ENCODE measurements around the gene CIRBP. TPM values are rescaled to one million over a fixed set of nuclear protein-coding genes. Genes with fewer than 3 reads are reported as not detected.
"Not testable (repeated sequence)": the region's sequence is repeated elsewhere in the genome, so short reads cannot be mapped to it uniquely, and the experiment has no call there.

The CIRBP gene
- total RNA-seq, 1 donor from 2014 or later: 341 TPM

GRCh38 chr19:1317274-1318003, 48.3 kb downstream of the CIRBP start:
- H3K36me3 Mint-ChIP-seq (ENCODE audit: unreplicated experiment): no peaks in the 10 kb centered on the region
- no peak for DNase-seq
- TF ChIP-seq CTCF (IDR thresholded peaks at IDR 0.05; ENCODE audit: partially characterized antibody, unreplicated experiment): no peak
- peaks cover 4% of the 10 kb centered on the region for H3K9me3 Mint-ChIP-seq (ENCODE audit: unreplicated experiment)
- H3K27me3 Mint-ChIP-seq (ENCODE audit: unreplicated experiment): peaks cover 4% of the 10 kb centered on the region
- no peak overlapping the region for H3K4me3 Mint-ChIP-seq (ENCODE audit: unreplicated experiment)
- H3K27ac Mint-ChIP-seq (ENCODE audit: unreplicated experiment): peak overlapping the region; percentile 6
- peaks cover 6% of the 10 kb centered on the region for H3K4me1 Mint-ChIP-seq (ENCODE audit: low read depth, unreplicated experiment)

DNA sequence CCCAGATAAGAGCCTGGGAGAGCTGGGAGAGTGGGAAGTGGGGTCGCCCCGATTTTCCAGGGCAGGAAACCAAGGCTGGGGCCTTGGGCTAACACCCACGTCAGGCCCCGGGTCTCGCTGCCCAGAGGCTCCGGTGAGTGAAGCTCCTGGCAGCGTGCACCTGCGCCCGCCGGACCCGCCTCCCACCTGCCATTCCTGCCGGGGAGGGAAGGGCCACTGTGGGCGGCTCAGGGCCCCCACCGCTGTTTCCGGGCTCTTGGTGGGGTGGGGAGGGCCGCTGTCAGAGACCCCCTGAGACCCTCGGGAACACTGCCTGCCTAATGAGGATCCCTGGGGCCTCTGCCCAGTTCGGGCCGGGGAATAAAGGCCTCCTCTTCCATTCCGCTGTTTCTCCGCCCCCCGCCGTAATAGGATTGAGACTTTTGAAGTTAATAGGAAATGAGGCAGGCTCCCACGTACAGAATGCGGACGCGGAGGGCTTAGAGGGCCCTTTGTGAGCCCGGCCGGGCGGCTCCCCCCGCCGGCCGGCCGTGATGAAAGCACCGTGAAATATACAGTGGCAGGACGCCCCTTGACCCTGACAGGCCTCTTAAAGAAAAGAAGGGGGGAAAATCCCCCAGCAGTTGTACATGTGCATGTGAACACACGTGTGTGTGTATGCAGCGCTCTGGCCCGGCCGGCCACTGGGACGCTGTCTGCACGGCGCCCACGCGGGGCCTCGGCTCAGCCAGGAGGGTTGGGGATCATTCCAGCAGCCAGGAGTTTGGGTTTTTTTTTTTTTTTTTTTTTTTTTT, 49.7 kb downstream of the CIRBP start:
- peaks cover 8% of the 10 kb centered on the region for H3K4me1 Mint-ChIP-seq (ENCODE audit: low read depth, unreplicated experiment)
- DNase-seq: no peak
- TF ChIP-seq CTCF (IDR thresholded peaks at IDR 0.05; ENCODE audit: partially characterized antibody, unreplicated experiment): no peak
- no peak overlapping the region for H3K4me3 Mint-ChIP-seq (ENCODE audit: unreplicated experiment)
- no peak overlapping the region for H3K27ac Mint-ChIP-seq (ENCODE audit: unreplicated experiment)
- H3K9me3 Mint-ChIP-seq (ENCODE audit: unreplicated experiment): peaks cover 8% of the 10 kb centered on the region
- peaks cover 8% of the 10 kb centered on the region for H3K27me3 Mint-ChIP-seq (ENCODE audit: unreplicated experiment)
- H3K36me3 Mint-ChIP-seq (ENCODE audit: unreplicated experiment): no peaks in the 10 kb centered on the region

DNA sequence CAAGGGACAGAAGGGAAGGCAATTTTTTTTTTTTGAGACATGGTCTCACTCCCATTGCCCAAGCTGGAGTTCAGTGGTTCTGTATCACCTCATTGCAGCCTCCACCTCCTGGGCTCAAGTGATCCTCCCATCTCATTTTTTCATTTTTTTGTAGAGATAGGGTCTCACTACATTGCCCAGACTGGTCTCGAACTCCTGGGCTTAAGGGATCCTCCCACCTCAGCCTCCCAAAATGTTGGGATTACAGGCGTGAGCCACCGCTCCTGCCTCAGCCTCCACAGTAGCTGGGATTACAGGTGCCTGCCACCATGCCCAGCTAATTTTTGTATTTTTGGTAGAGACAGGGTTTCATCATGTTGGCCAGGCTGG, 51.1 kb downstream of the CIRBP start:
- Mint-ChIP-seq H3K4me1 (ENCODE audit: low read depth, unreplicated experiment) (peaks cover 13% of the 10 kb centered on the region), H3K27me3 (ENCODE audit: unreplicated experiment) (peaks cover 10% of the 10 kb centered on the region)
- DNase-seq; H3K36me3 Mint-ChIP-seq (ENCODE audit: unreplicated experiment); H3K9me3 Mint-ChIP-seq (ENCODE audit: unreplicated experiment); H3K4me3 Mint-ChIP-seq (ENCODE audit: unreplicated experiment); H3K27ac Mint-ChIP-seq (ENCODE audit: unreplicated experiment): not testable (repeated sequence)

DNA sequence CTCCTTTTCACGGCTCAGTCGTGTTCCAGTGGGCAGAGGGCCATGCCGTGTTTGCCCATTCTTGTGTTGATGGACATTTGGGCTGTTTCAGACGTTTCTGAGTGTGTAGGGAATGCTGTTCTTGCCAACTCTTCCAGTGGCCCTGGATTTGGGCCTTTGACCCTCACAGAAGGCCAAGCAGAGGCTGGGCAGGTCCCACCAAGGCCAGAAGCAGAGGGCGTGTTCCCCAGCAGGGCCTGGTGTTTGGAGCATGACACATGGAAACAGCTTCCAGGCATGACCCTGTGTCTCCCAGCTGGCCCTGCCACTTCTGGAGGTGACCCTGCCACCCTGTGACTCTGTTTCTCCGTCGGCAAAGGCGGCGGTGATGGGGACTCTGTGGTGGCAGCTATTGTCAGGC, 52.4 kb downstream of the CIRBP start:
- Mint-ChIP-seq H3K4me1 (ENCODE audit: low read depth, unreplicated experiment) (peaks cover 14% of the 10 kb centered on the region), H3K27me3 (ENCODE audit: unreplicated experiment) (peaks cover 10% of the 10 kb centered on the region), H3K9me3 (ENCODE audit: unreplicated experiment) (peaks cover 10% of the 10 kb centered on the region), H3K4me3 (ENCODE audit: unreplicated experiment) (no peak overlapping the region), H3K27ac (ENCODE audit: unreplicated experiment) (no peak overlapping the region), H3K36me3 (ENCODE audit: unreplicated experiment) (no peaks in the 10 kb centered on the region)
- no peak for TF ChIP-seq CTCF (IDR thresholded peaks at IDR 0.05; ENCODE audit: partially characterized antibody, unreplicated experiment)
- DNase-seq: no peak

DNA sequence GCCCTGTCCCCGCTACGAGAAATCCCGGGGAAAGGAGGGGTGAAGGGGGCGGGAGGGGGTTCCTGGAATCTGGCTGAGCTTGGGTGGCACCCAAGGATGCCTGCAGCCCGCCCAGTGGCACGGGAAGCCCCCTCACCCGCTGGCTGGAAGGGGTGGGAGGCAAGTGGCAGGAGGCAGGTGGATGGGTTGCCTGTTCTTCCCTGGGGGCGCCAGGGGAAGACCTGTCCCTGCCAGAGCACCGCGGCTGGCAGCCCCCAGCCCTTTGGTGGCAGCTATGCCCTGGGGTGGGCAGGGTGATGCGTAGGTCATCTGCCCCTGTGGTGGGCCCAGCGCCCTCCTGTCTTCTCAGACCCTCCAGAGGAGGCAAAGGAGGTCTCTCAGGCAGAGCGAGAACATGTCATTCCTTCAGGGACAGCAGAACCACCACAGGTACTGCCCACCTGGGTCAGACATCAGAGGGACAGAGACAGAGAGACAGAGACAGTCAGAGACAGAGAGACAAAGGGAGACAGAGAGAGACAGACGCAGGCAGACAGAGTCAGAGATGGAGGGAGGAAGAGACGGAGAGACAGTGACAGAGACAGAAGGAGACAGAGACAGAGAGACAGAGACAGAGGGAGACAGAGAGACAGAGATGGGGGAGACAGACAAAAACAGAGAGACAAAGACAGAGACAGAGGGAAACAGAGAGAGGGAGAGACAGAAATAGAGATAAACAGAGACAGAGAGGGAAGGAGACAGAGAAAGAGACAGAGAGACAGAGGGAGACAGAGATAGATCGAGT, 53.3 kb downstream of the CIRBP start:
- peaks cover 16% of the 10 kb centered on the region for H3K4me1 Mint-ChIP-seq (ENCODE audit: low read depth, unreplicated experiment)
- DNase-seq: no peak

More for the DNA sequence above, 53.3 kb downstream of the CIRBP start:
- H3K4me3 Mint-ChIP-seq (ENCODE audit: unreplicated experiment): peak overlapping the region; percentile 78
- H3K9me3 Mint-ChIP-seq (ENCODE audit: unreplicated experiment): peaks cover 10% of the 10 kb centered on the region
- peak overlapping the region; percentile 45 for H3K27ac Mint-ChIP-seq (ENCODE audit: unreplicated experiment)
- H3K36me3 Mint-ChIP-seq (ENCODE audit: unreplicated experiment): no peaks in the 10 kb centered on the region
- H3K27me3 Mint-ChIP-seq (ENCODE audit: unreplicated experiment): peaks cover 8% of the 10 kb centered on the region
- TF ChIP-seq CTCF (IDR thresholded peaks at IDR 0.05; ENCODE audit: partially characterized antibody, unreplicated experiment): no peak

Measured in glutamatergic neuron (in vitro differentiated cells).